Hepatocyte (in vitro differentiated cells): ENCODE data around the gene MYL3. TPM values are rescaled to one million over a fixed set of nuclear protein-coding genes. Genes with fewer than 3 reads are reported as not detected.

Source experiments
- DNase-seq: peaks from one replicate; pipeline ENCODE4 v3.0.0-alpha.2; 2016; ENCODE audit warnings: low spot score
- H2AFZ ChIP-seq: fragments of 200-600 bp; sonication (generic); 2 replicates; pipeline ENCODE4 v1.6.0; 2016; ENCODE audit warnings: antibody characterized with exemption, mild to moderate bottlenecking
- H3K27ac ChIP-seq: fragments of 200-600 bp; sonication (generic); 2 replicates; pipeline ENCODE4 v1.5.1; 2016; ENCODE audit warnings: mild to moderate bottlenecking
- H3K27me3 ChIP-seq: fragments of 200-600 bp; sonication (generic); 2 replicates; pipeline ENCODE4 v1.6.1; 2016
- H3K36me3 ChIP-seq: fragments of 200-600 bp; sonication (generic); replicated peaks from 2 replicates; pipeline ENCODE4 v1.5.1; 2016; ENCODE audit warnings: low read depth; ENCODE audit not compliant: insufficient read depth
- H3K4me1 ChIP-seq: fragments of 200-600 bp; sonication (generic); 2 replicates; pipeline ENCODE4 v1.5.1; 2016; ENCODE audit warnings: mild to moderate bottlenecking, moderate library complexity; ENCODE audit not compliant: insufficient read depth
- H3K4me2 ChIP-seq: fragments of 200-600 bp; sonication (generic); 2 replicates; pipeline ENCODE4 v1.6.0; 2016
- H3K4me3 ChIP-seq: fragments of 200-600 bp; sonication (generic); 2 replicates; pipeline ENCODE4 v1.5.1; 2016; ENCODE audit warnings: mild to moderate bottlenecking
- H3K79me2 ChIP-seq: fragments of 200-600 bp; sonication (generic); 2 replicates; pipeline ENCODE4 v1.6.0; 2017; ENCODE audit warnings: mild to moderate bottlenecking
- H3K9me2 ChIP-seq: fragments of 200-600 bp; sonication (generic); replicated peaks from 2 replicates; pipeline ENCODE4 v1.6.0; 2017; ENCODE audit warnings: mild to moderate bottlenecking; ENCODE audit not compliant: insufficient read depth
- H3K9me3 ChIP-seq: fragments of 200-600 bp; sonication (generic); 2 replicates; pipeline ENCODE4 v1.5.1; 2016; ENCODE audit warnings: low read depth, mild to moderate bottlenecking
- H4K20me1 ChIP-seq: fragments of 200-600 bp; sonication (generic); 2 replicates; pipeline ENCODE4 v1.6.0; 2016; ENCODE audit warnings: mild to moderate bottlenecking; ENCODE audit not compliant: insufficient read depth, poor library complexity, severe bottlenecking
- EZH2 ChIP-seq: fragments of 200-600 bp; sonication (generic); IDR thresholded peaks from 2 replicates; pipeline ENCODE4 v1.6.1; 2016; ENCODE audit warnings: antibody characterized with exemption, mild to moderate bottlenecking, borderline replicate concordance
- EZH2phosphoT487 ChIP-seq: fragments of 200-600 bp; sonication (generic); IDR thresholded peaks from one replicate; pipeline ENCODE4 v1.6.1; 2018; ENCODE audit warnings: antibody characterized with exemption, mild to moderate bottlenecking, low read depth, moderate library complexity; ENCODE audit not compliant: unreplicated experiment, severe bottlenecking
- whole genome bisulfite sequencing: methylation state at CpG from one replicate; pipeline ENCODE4 v1.1.6; 2016; ENCODE audit warnings: low lambda C conversion rate; ENCODE audit errors: missing lambda C conversion rate; 5-methylcytosine and 5-hydroxymethylcytosine counted together
- polyA plus RNA-seq: library from polyadenylated mRNA; unstranded; fragments of >200 nt; fragmentation: Nextera tagmentation; extraction: Ambion mirVana; gene quantifications from 2 replicates; pipeline ENCODE4 v1.2.1, GENCODE V29; 2016
- total RNA-seq: library from RNA; depleted of rRNA; stranded (reverse); fragments of >200 nt; gene quantifications from 2 replicates; pipeline ENCODE4 v1.2.3, GENCODE V29; 2014
- TF ChIP-seq, protein P1 (sequence below): fragments of 200-600 bp; sonication (generic); IDR thresholded peaks from 2 replicates; pipeline ENCODE4 v1.5.1; 2016; ENCODE audit warnings: antibody characterized with exemption, mild to moderate bottlenecking; ENCODE audit not compliant: poor library complexity

Gene MYL3
- total and polyA plus RNA-seq, 2 experiments from 2014 or later = 9.5 to 9.7 TPM

DNA sequence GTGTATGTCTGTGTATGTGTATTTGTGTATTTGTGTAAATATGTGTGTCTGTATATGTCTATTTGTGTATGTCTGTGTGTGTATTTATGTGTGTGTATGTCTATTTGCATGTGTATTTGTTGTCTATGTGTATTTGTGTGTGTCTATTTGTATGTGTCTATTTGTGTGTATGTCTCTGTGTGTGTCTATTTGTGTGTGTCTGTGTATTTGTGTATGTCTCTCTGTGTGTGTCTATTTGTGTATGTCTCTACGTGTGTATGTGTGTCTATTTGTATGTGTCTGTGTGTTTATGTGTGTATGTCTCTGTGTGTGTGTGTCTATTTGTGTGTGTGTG lies 44.7 kb upstream of the MYL3 start:
- Histone ChIP-seq H4K20me1 (no peaks in the 10 kb centered on the region), H3K27ac (no peak overlapping the region), H3K9me3 (no peaks in the 10 kb centered on the region), H3K36me3 (no peaks in the 10 kb centered on the region), H3K27me3 (no peaks in the 10 kb centered on the region), H3K4me3 (no peak overlapping the region), H3K9me2 (no peaks in the 10 kb centered on the region), H2AFZ (no peak overlapping the region), H3K4me1 (peaks cover 10% of the 10 kb centered on the region), H3K79me2 (no peaks in the 10 kb centered on the region), H3K4me2 (no peak overlapping the region)
- no peak for DNase-seq
- WGBS = 68% methylated on average over 1 of the region's 1 CpG
- TF ChIP-seq EZH2phosphoT487 (no peak), EZH2 (no peak)
- TF ChIP-seq, protein P1, sequence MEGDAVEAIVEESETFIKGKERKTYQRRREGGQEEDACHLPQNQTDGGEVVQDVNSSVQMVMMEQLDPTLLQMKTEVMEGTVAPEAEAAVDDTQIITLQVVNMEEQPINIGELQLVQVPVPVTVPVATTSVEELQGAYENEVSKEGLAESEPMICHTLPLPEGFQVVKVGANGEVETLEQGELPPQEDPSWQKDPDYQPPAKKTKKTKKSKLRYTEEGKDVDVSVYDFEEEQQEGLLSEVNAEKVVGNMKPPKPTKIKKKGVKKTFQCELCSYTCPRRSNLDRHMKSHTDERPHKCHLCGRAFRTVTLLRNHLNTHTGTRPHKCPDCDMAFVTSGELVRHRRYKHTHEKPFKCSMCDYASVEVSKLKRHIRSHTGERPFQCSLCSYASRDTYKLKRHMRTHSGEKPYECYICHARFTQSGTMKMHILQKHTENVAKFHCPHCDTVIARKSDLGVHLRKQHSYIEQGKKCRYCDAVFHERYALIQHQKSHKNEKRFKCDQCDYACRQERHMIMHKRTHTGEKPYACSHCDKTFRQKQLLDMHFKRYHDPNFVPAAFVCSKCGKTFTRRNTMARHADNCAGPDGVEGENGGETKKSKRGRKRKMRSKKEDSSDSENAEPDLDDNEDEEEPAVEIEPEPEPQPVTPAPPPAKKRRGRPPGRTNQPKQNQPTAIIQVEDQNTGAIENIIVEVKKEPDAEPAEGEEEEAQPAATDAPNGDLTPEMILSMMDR = no peak

- Histone ChIP-seq H3K9me3 (no peaks in the 10 kb centered on the region), H3K36me3 (no peaks in the 10 kb centered on the region), H3K4me3 (no peak overlapping the region), H3K27ac (no peak overlapping the region), H2AFZ (no peak overlapping the region), H3K9me2 (no peaks in the 10 kb centered on the region), H3K4me2 (no peak overlapping the region), H4K20me1 (no peaks in the 10 kb centered on the region), H3K4me1 (peaks cover 10% of the 10 kb centered on the region), H3K79me2 (no peaks in the 10 kb centered on the region), H3K27me3 (no peaks in the 10 kb centered on the region)
- TF ChIP-seq EZH2 (no peak), EZH2phosphoT487 (no peak)
- TF ChIP-seq, protein P1 = no peak
- DNase-seq = no peak
- 89% methylated on average over 12 of the region's 12 CpGs for WGBS
These were observed 44.0 kb upstream of the MYL3 start for GRCh38 chr3:46907271-46907670.

GRCh38 chr3:46906471-46907058 lies 43.3 kb upstream of the MYL3 start:
- WGBS = 89% methylated on average over 4 of the region's 4 CpGs

More at GRCh38 chr3:46906471-46907058, 43.3 kb upstream of the MYL3 start:
- DNase-seq = no peak
- H3K9me2 ChIP-seq = no peaks in the 10 kb centered on the region
- no peaks in the 10 kb centered on the region for H3K9me3 ChIP-seq
- no peaks in the 10 kb centered on the region for H3K27me3 ChIP-seq
- H2AFZ ChIP-seq = no peak overlapping the region
- no peak overlapping the region for H3K4me3 ChIP-seq
- H3K4me1 ChIP-seq = peaks cover 10% of the 10 kb centered on the region
- no peaks in the 10 kb centered on the region for H3K36me3 ChIP-seq
- no peaks in the 10 kb centered on the region for H3K79me2 ChIP-seq
- H3K27ac ChIP-seq = no peak overlapping the region
- TF ChIP-seq EZH2phosphoT487 (no peak), EZH2 (no peak)
- TF ChIP-seq, protein P1 = no peak
- H3K4me2 ChIP-seq = no peak overlapping the region
- H4K20me1 ChIP-seq = no peaks in the 10 kb centered on the region
